Activated CD8-positive, alpha-beta T cell treated with anti-CD3 and anti-CD28 coated beads for 36 hours (primary cell): Measurements from ENCODE around the gene ZNF695. TPM values are rescaled to one million over a fixed set of nuclear protein-coding genes. Genes with fewer than 3 reads are reported as not detected.

Source experiments
- ATAC-seq: fragments of 200-7000 bp; cut with Tn5 transposase; one replicate; pipeline ENCODE4 v1.10.0; 2021; ENCODE audit warnings: mild to moderate bottlenecking, moderate library complexity
- CTCF ChIA-PET: fragments of 350-600 bp; sonication (Branson Sonifier 250); formaldehyde crosslinking; loops from one replicate; lab custom pipeline; 2021; ENCODE audit warnings: antibody characterized with exemption; lab: Charles Lee
- POLR2A ChIA-PET: fragments of 350-600 bp; sonication (Branson Sonifier 250); formaldehyde crosslinking; loops from one replicate; lab custom pipeline; 2021; ENCODE audit warnings: antibody characterized with exemption; lab: Charles Lee
- DNase-seq: peaks from one replicate; pipeline ENCODE4 v3.0.0-alpha.2; 2020
- H3K27ac Mint-ChIP-seq: one replicate; pipeline ENCODE4 v1.8.0; 2021; ENCODE audit warnings: mild to moderate bottlenecking, mixed read lengths
- H3K27me3 Mint-ChIP-seq: one replicate; pipeline ENCODE4 v1.8.0; 2021; ENCODE audit warnings: mixed read lengths
- H3K36me3 Mint-ChIP-seq: one replicate; pipeline ENCODE4 v1.8.0; 2021; ENCODE audit warnings: low read depth, mixed read lengths
- H3K4me1 Mint-ChIP-seq: one replicate; pipeline ENCODE4 v1.8.0; 2021; ENCODE audit warnings: low read depth, mixed read lengths
- H3K4me3 Mint-ChIP-seq: one replicate; pipeline ENCODE4 v1.8.0; 2021; ENCODE audit warnings: mild to moderate bottlenecking, moderate library complexity, mixed read lengths
- H3K9me3 Mint-ChIP-seq: one replicate; pipeline ENCODE4 v1.8.0; 2021; ENCODE audit warnings: mixed read lengths
- intact Hi-C: fragments of 100-400 bp; cut with micrococcal nuclease; formaldehyde crosslinking; loops from one replicate; pipeline ENCODE4 v1.10.0; 2022
- total RNA-seq, 2 experiments: library from RNA; stranded (reverse); gene quantifications; one replicate each; pipeline ENCODE4 v1.2.3, GENCODE V29; 2021
- TF ChIP-seq, protein P1 (sequence below): fragments of 200-600 bp; IDR thresholded peaks from one replicate; pipeline ENCODE4 v1.8.0; 2022; ENCODE audit warnings: antibody characterized with exemption, mild to moderate bottlenecking

The ZNF695 gene
- total RNA-seq, 2 experiments from 2014 or later = 1.1 to 2.6 TPM

DNA sequence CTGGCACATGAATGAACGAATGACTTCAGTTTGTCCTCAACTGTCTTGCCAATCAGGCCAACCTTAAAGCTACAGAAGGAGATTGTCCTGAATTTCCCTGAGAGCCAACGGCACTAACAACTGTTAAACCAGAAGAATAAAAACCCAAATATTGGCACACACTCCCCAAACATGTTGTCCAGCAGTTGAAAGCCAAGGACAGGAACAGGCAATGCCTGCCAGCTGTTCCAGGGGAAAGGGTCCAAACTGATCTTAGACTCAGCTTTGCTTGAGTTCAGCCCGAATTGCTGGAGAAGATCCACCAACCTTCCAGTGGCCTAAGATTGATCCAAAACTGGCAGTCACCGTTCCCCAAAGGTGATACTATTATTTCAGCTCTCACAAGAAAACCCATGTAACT, 53.7 kb downstream of the ZNF695 start:
- ChIA-PET POLR2A (no interaction called here), CTCF (no interaction called here)
- Mint-ChIP-seq H3K9me3 (no peaks in the 10 kb centered on the region), H3K4me1 (peaks cover 2% of the 10 kb centered on the region), H3K4me3 (no peak overlapping the region), H3K27ac (no peak overlapping the region), H3K36me3 (no peaks in the 10 kb centered on the region), H3K27me3 (no peaks in the 10 kb centered on the region)
- ATAC-seq (no peak), DNase-seq (no peak)
- intact Hi-C loops = no loop called here
- TF ChIP-seq, protein P1, sequence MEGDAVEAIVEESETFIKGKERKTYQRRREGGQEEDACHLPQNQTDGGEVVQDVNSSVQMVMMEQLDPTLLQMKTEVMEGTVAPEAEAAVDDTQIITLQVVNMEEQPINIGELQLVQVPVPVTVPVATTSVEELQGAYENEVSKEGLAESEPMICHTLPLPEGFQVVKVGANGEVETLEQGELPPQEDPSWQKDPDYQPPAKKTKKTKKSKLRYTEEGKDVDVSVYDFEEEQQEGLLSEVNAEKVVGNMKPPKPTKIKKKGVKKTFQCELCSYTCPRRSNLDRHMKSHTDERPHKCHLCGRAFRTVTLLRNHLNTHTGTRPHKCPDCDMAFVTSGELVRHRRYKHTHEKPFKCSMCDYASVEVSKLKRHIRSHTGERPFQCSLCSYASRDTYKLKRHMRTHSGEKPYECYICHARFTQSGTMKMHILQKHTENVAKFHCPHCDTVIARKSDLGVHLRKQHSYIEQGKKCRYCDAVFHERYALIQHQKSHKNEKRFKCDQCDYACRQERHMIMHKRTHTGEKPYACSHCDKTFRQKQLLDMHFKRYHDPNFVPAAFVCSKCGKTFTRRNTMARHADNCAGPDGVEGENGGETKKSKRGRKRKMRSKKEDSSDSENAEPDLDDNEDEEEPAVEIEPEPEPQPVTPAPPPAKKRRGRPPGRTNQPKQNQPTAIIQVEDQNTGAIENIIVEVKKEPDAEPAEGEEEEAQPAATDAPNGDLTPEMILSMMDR = no peak

DNA sequence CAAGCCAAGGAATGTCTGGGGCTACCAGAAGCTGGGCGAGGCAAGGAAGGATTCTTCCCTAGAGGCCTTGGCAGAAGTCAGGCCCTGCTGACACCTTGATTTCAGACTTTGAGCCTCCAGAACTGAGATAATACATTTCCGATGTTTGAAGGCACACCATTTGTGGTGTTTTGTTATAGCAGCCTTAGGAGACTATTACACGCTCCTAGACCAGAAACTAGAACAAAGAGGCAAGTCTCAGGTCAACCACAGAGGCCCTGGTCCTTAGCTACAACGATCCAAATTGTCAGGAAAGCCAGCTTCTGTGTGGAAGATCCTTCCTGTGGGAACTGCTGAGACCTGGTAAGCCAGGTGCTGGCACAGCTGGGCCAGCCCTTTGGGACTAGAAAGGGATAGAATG, 56.4 kb downstream of the ZNF695 start:
- ATAC-seq (no peak), DNase-seq (no peak)
- ChIA-PET POLR2A (no interaction called here), CTCF (no interaction called here)
- no peak overlapping the region for H3K27ac Mint-ChIP-seq
- intact Hi-C loops = no loop called here
- TF ChIP-seq, protein P1 = no peak
- H3K27me3 Mint-ChIP-seq = no peaks in the 10 kb centered on the region
- H3K4me1 Mint-ChIP-seq = peaks cover 2% of the 10 kb centered on the region
- H3K9me3 Mint-ChIP-seq = no peaks in the 10 kb centered on the region
- H3K4me3 Mint-ChIP-seq = no peak overlapping the region
- H3K36me3 Mint-ChIP-seq = no peaks in the 10 kb centered on the region

DNA sequence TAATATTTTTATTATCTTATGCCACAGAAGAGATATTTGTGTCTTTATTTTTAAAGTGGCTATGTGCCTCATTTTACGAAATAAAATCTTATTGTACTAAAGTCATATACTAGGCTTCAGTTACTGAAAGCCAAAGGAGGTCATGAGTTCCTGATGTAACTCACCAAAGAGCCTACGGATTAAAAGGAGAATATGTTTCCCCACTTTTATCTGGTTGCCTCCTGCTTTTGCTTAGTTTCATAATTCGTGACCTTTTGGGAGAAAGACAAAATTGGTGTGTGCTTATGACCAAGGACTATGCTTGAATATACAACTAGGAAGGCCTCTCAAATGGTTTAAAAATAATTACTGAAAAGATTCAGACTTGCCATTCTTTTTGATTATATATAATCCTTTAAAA, 57.9 kb downstream of the ZNF695 start:
- DNase-seq = no peak
- H3K27ac Mint-ChIP-seq = no peak overlapping the region
- ChIA-PET POLR2A (no interaction called here), CTCF (interaction anchor here (0.9 kb wide), 1 partner anchor 11 kb away, joined by 3 read pairs; no protein-coding TSS in a partner anchor)
- no peaks in the 10 kb centered on the region for H3K27me3 Mint-ChIP-seq
- TF ChIP-seq, protein P1 = no peak
- no peaks in the 10 kb centered on the region for H3K36me3 Mint-ChIP-seq
- no peaks in the 10 kb centered on the region for H3K9me3 Mint-ChIP-seq
- H3K4me3 Mint-ChIP-seq = no peak overlapping the region
- ATAC-seq = no peak
- intact Hi-C loops = no loop called here
- peaks cover 2% of the 10 kb centered on the region for H3K4me1 Mint-ChIP-seq

DNA sequence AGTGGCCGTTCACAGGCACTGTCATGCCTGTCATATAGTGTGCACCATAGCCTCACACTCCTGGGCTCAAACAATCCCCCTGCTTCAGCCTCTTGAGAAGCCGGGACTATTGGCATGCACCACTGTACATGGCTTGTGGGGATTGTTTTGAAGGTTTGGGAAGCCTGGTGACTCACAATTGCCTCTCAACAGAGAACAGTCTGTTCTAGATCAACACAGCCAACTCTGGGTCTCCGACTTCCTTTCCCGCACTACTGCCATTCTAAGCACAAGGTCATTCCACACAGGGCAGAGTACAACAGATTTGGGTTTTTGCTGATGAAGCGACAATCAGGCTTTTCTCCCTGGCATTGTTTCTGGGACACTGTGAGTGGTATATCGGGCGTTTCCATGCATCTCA, 60.6 kb downstream of the ZNF695 start:
- no peak overlapping the region for H3K27ac Mint-ChIP-seq
- DNase-seq (no peak), ATAC-seq (no peak)
- H3K9me3 Mint-ChIP-seq = no peaks in the 10 kb centered on the region
- ChIA-PET POLR2A (no interaction called here), CTCF (no interaction called here)
- intact Hi-C loops = no loop called here
- TF ChIP-seq, protein P1 = no peak
- no peaks in the 10 kb centered on the region for H3K36me3 Mint-ChIP-seq
- H3K27me3 Mint-ChIP-seq = no peaks in the 10 kb centered on the region
- H3K4me1 Mint-ChIP-seq = peaks cover 2% of the 10 kb centered on the region
- no peak overlapping the region for H3K4me3 Mint-ChIP-seq

DNA sequence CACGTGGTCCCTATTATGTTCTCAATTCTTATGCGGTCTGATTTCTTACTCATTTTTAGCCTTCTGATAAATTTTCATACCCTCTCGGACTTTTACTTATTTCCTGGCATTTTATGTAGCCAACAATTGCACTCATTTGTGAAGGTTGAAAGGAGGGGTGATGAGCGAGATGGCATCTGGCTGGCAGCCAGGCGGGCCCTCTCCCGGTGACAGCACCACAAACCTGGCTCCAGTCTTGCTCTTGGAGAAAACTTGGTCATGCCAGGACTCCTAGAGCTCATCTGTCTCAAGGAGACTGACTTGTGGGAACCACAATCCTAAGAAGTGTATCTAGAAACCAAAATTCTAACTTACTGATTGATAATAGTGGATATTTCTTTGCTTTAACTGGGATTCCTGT, 61.5 kb downstream of the ZNF695 start:
- Mint-ChIP-seq H3K4me1 (peaks cover 2% of the 10 kb centered on the region), H3K36me3 (no peaks in the 10 kb centered on the region), H3K27me3 (no peaks in the 10 kb centered on the region), H3K9me3 (no peaks in the 10 kb centered on the region), H3K4me3 (no peak overlapping the region), H3K27ac (no peak overlapping the region)
- DNase-seq (no peak), ATAC-seq (no peak)
- intact Hi-C loops = no loop called here
- TF ChIP-seq, protein P1 = no peak
- CTCF ChIA-PET = no interaction called here
- POLR2A ChIA-PET = no interaction called here

Other genes starting within 250 kb of the ZNF695 start
- 10 to 100 TPM; 42.4 to 45.3 TPM for gene AHCTF1, start 76.1 kb downstream of the ZNF695 start, total RNA-seq
- gene ZNF670, start 70.8 kb upstream of the ZNF695 start, total RNA-seq = 1 to 10 TPM; 3.3 to 4.0 TPM
- 1 to 10 TPM; 7.6 to 8.0 TPM for gene ZNF669, start 96.3 kb upstream of the ZNF695 start, total RNA-seq
- gene ZNF124, start 164.0 kb upstream of the ZNF695 start, total RNA-seq = 10 to 100 TPM; 15.5 to 16.8 TPM
- gene VN1R5, start 248.0 kb upstream of the ZNF695 start, total RNA-seq = not detected